ENCODE data around the gene ZC3H18.

Gene ZC3H18

DNA sequence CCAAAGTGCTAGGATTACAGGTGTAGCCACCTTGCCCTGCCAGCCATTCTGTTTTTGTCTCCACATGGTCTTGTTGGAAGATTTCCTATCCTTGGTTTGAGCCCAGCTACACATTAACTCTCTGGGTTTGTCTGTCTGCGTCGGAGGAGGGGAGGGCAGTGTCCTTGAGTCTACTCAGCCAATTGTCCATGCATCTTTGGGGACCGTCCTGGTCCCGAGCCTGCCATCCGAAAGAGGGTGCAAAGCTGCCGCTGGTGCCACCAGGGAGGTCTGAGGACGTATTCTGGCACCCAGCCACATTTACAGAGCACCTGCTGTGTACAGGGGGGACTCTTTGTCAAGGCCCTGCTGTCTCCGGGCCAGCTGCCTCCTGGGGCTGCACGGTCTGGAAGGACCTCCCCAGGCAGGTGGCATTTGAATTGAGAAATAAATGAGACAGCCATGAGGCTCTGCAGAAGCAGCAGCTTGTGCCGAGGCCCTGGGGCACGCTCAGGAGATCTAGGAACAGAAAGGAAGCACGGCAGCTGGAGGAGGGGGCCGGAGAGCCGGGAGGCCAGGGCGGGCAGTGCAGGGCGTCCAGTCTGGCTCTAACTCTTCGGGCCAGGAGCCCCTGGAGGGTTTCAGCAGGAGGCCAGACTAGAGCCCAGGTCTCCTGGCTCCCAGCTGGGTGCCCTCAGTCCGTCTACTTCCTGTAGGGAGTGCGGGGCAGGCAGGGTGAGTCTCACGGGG is 79.2 kb downstream of the ZC3H18 start:
- Histone ChIP-seq H3K4me1 (ENCODE audit: control insufficient read depth, low read length) (peaks cover 40% of the 10 kb centered on the region), H3K4me2 (ENCODE audit: low read length) (peak overlapping the region; percentile 87), H4K20me1 (ENCODE audit: control insufficient read depth, insufficient read depth, low read depth, low read length) (peaks cover 18% of the 10 kb centered on the region), H3F3A (ENCODE audit: control insufficient read depth, insufficient read depth) (no peaks in the 10 kb centered on the region), H3K36me3 (ENCODE audit: control insufficient read depth, low read length) (peaks cover 85% of the 10 kb centered on the region), H3K9me3 (ENCODE audit: control insufficient read depth, insufficient read depth, low read length) (no peaks in the 10 kb centered on the region), H3K9me2 (replicated peaks; ENCODE audit: control insufficient read depth, low read length) (no peaks in the 10 kb centered on the region), H3K4me3 (ENCODE audit: low read length) (peak overlapping the region; percentile 86), H3K27ac (ENCODE audit: low read depth, low read length) (peak overlapping the region; percentile 92), H3K27me3 (ENCODE audit: control insufficient read depth, low read length) (no peaks in the 10 kb centered on the region), H3K79me2 (ENCODE audit: control insufficient read depth, low read length) (peaks cover 49% of the 10 kb centered on the region)
- no peak for TF ChIP-seq CTCF (IDR thresholded peaks at IDR 0.05; ENCODE audit: low read depth, low read length, poor library complexity, severe bottlenecking)
- TF ChIP-seq EZH2phosphoT487 (IDR thresholded peaks at IDR 0.05; ENCODE audit: borderline replicate concordance, low read length), result no peak

DNA sequence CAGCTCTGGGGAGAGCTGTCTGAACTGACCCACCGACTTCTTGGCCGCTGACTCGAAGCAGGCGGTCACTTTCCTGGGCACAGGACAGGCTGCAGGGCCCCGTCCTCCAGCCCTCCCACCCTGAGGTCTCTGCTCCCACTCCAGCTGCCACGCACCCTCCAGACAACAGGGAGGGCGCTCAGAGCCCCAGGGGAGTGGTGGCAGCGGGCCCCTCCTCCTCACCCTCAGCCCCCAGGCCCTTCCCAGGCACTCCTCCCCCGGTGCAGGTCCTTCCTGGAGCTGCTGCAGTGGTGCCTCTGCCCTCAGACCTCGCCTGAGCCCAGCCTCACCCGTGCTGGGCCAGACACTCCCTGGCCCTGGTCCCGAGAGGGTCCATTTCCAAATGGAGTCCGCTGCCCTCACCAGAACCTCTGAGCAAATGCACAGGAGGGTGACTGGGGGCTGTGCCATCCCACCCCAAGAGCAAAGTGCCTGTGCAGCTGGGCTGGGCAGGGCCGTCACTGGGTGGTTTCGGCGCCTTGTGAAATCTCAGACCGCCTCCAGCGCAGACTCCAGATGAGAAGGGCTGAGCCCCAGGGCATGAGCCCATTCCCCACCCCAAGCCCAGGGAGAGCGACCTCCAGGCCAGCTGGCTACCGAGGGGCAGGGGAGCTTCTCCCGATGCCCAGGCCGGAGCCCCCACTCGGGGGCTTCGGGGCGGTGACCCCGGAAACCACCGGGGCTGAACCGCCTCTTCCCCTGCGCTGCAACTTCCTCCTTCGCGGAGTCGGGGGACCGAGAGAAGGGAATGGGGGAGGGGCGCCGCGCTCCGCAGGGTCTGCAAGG is 79.9 kb downstream of the ZC3H18 start:
- TF ChIP-seq CTCF (IDR thresholded peaks at IDR 0.05; ENCODE audit: low read depth, low read length, poor library complexity, severe bottlenecking), result no peak
- no peak for TF ChIP-seq EZH2phosphoT487 (IDR thresholded peaks at IDR 0.05; ENCODE audit: borderline replicate concordance, low read length)
- H4K20me1 ChIP-seq (ENCODE audit: control insufficient read depth, insufficient read depth, low read depth, low read length), result peaks cover 18% of the 10 kb centered on the region
- H3K9me2 ChIP-seq (replicated peaks; ENCODE audit: control insufficient read depth, low read length), result no peaks in the 10 kb centered on the region
- no peaks in the 10 kb centered on the region for H3K9me3 ChIP-seq (ENCODE audit: control insufficient read depth, insufficient read depth, low read length)
- H3K4me3 ChIP-seq (ENCODE audit: low read length), result peak overlapping the region; percentile 86
- peaks cover 49% of the 10 kb centered on the region for H3K79me2 ChIP-seq (ENCODE audit: control insufficient read depth, low read length)
- H3K4me2 ChIP-seq (ENCODE audit: low read length), result peak overlapping the region; percentile 87
- H3F3A ChIP-seq (ENCODE audit: control insufficient read depth, insufficient read depth), result no peaks in the 10 kb centered on the region
- peak overlapping the region; percentile 92 for H3K27ac ChIP-seq (ENCODE audit: low read depth, low read length)
- H3K4me1 ChIP-seq (ENCODE audit: control insufficient read depth, low read length), result peaks cover 40% of the 10 kb centered on the region
- H3K36me3 ChIP-seq (ENCODE audit: control insufficient read depth, low read length), result peaks cover 89% of the 10 kb centered on the region
- no peaks in the 10 kb centered on the region for H3K27me3 ChIP-seq (ENCODE audit: control insufficient read depth, low read length)

DNA sequence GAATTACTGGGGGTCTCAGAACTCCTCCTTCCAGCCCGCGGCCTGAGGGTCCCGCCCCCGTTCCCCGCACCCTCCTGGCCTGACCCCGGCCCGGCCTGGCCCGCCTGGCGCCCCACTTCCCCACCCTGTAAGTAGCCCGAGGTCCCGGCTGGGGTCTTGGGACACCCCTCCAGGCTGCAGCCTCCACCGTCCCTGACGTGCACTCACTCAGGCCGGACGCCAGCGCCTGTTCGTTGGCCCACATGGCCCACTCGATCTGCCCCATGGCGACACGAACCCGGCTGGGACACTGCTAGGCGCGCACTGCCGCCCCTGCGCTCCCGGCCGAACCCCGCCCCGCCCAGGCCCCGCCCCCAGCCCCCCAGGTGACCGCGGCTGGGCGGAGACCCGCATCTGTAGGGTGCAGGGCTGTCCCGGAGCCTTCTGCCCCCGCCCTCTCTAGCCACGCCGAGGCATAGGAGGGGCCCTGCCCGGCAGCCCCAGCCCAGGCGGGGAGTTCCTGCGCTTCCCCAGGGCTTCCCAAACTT is 80.6 kb downstream of the ZC3H18 start, which contains the start of gene CYBA:
Gene CYBA, minus strand, starts transcription at position 305 of the 527 bp plus-strand sequence. Its CDS starts 40 bp downstream, at position 265.
- H3K4me2 ChIP-seq (ENCODE audit: low read length), result peak within 1 kb of the TSS; percentile 87
- no peaks in the 10 kb centered on the region for H3K27me3 ChIP-seq (ENCODE audit: control insufficient read depth, low read length)
- peaks cover 49% of the 10 kb centered on the region for H3K79me2 ChIP-seq (ENCODE audit: control insufficient read depth, low read length)
- H3K36me3 ChIP-seq (ENCODE audit: control insufficient read depth, low read length), result peaks cover 90% of the 10 kb centered on the region
- H3K4me1 ChIP-seq (ENCODE audit: control insufficient read depth, low read length), result peaks cover 40% of the 10 kb centered on the region
- H3K27ac ChIP-seq (ENCODE audit: low read depth, low read length), result peak within 1 kb of the TSS; percentile 92
- no peaks in the 10 kb centered on the region for H3F3A ChIP-seq (ENCODE audit: control insufficient read depth, insufficient read depth)
- TF ChIP-seq CTCF (IDR thresholded peaks at IDR 0.05; ENCODE audit: low read depth, low read length, poor library complexity, severe bottlenecking), result no peak
- H3K4me3 ChIP-seq (ENCODE audit: low read length), result peak within 1 kb of the TSS; percentile 86
- no peaks in the 10 kb centered on the region for H3K9me2 ChIP-seq (replicated peaks; ENCODE audit: control insufficient read depth, low read length)
- no peaks in the 10 kb centered on the region for H3K9me3 ChIP-seq (ENCODE audit: control insufficient read depth, insufficient read depth, low read length)
- peaks cover 18% of the 10 kb centered on the region for H4K20me1 ChIP-seq (ENCODE audit: control insufficient read depth, insufficient read depth, low read depth, low read length)
